HCT116 (cell line): Measurements from ENCODE around the gene CROCC. TPM values are rescaled to one million over a fixed set of nuclear protein-coding genes. Genes with fewer than 3 reads are reported as not detected.

Experiments
- ATAC-seq: fragments of 200-7000 bp; cut with Tn5 transposase; 2 replicates; pipeline ENCODE4 v1.9.1; 2020; ENCODE audit warnings: mild to moderate bottlenecking, moderate library complexity
- BruUV-seq: library from RNA; stranded (reverse); fragments of 400-500 nt; replicated peaks from 2 replicates; lab custom pipeline; 2021; lab: Mats Ljungman, UMichigan
- CTCF ChIA-PET: fragments of 300-600 bp; sonication (Branson Sonifier 250); formaldehyde crosslinking; loops from one replicate; lab custom pipeline; 2021; ENCODE audit warnings: antibody characterized with exemption; lab: Charles Lee
- POLR2A ChIA-PET: fragments of 300-600, 350-600 bp; sonication (Branson Sonifier 250); formaldehyde crosslinking; loops from one replicate; lab custom pipeline; 2021; ENCODE audit warnings: antibody characterized with exemption; lab: Charles Lee
- RAD21 ChIA-PET, 2 experiments: fragments of 300-600 bp; sonication (Branson Sonifier 250); formaldehyde crosslinking; loops; one replicate each; lab custom pipeline; 2023; ENCODE audit warnings: low total read pairs in 2 of 2; ENCODE audit not compliant: uncharacterized antibody in 2 of 2, unreplicated experiment in 2 of 2, low non-redundant PET in 1 of 2; lab: Charles Lee
- DNase-seq: peaks from one replicate; pipeline ENCODE4 v3.0.0-alpha.2; 2010; ENCODE audit warnings: low read depth, low spot score
- H2AFZ ChIP-seq: fragments of 200-600 bp; shearing (Covaris generic), sonication (generic); 2 replicates; pipeline ENCODE4 v1.6.1; 2017; ENCODE audit warnings: low read depth, mixed run types, mixed read lengths, antibody characterized with exemption, low read length; ENCODE audit not compliant: poor library complexity, severe bottlenecking
- H3K27ac ChIP-seq: 2 replicates; pipeline ENCODE4 v1.5.1; 2012; ENCODE audit warnings: low read depth, low read length
- H3K27me3 ChIP-seq: fragments of 200-600 bp; sonication (generic); 2 replicates; pipeline ENCODE4 v1.6.1; 2016; ENCODE audit warnings: mixed run types, low read length, mixed read lengths; ENCODE audit not compliant: insufficient read depth
- H3K36me3 ChIP-seq, 2 experiments: fragments of 200-500 bp in 1 of 2; fragments of 200-600 bp in 1 of 2; sonication (Bioruptor generic) in 1 of 2; sonication (generic) in 1 of 2; 2 replicates each; pipeline versions ENCODE4 v1.5.1 to v1.6.1; 2014 to 2016; ENCODE audit warnings: low read length in 2 of 2, inconsistent platforms in 1 of 2, mixed read lengths in 1 of 2, mixed run types in 1 of 2; ENCODE audit not compliant: insufficient read depth in 2 of 2, control insufficient read depth in 1 of 2
- H3K4me1 ChIP-seq, 2 experiments: fragments of 200-600 bp in 1 of 2; sonication (generic) in 1 of 2; 2 replicates each; pipeline versions ENCODE4 v1.5.1 to v1.6.1; 2012 to 2017; ENCODE audit warnings: low read length in 2 of 2, inconsistent platforms in 1 of 2, mild to moderate bottlenecking in 1 of 2, mixed read lengths in 1 of 2, mixed run types in 1 of 2, moderate library complexity in 1 of 2; ENCODE audit not compliant: insufficient read depth in 2 of 2, control insufficient read depth in 1 of 2
- H3K4me2 ChIP-seq: fragments of 200-600 bp; sonication (generic); 2 replicates; pipeline ENCODE4 v1.6.1; 2017; ENCODE audit warnings: mixed run types, low read length, mixed read lengths
- H3K4me3 ChIP-seq, 2 experiments: fragments of 200-600 bp in 1 of 2; sonication (generic) in 1 of 2; replicated peaks in 1 of 2; 2 replicates each; pipeline ENCODE4 v1.5.1; 2011 to 2016; ENCODE audit warnings: low read length in 2 of 2, control low read depth in 1 of 2, low read depth in 1 of 2, mild to moderate bottlenecking in 1 of 2, mixed read lengths in 1 of 2, mixed run types in 1 of 2
- H3K79me2 ChIP-seq: fragments of 200-600 bp; sonication (generic); 2 replicates; pipeline ENCODE4 v1.6.1; 2017; ENCODE audit warnings: mild to moderate bottlenecking, mixed run types, low read length, moderate library complexity, mixed read lengths; ENCODE audit not compliant: insufficient read depth
- H3K9ac ChIP-seq: fragments of 200-600 bp; sonication (generic); 2 replicates; pipeline ENCODE4 v1.6.1; 2016; ENCODE audit warnings: low read length, mixed read lengths
- H3K9me2 ChIP-seq: fragments of 200-600 bp; sonication (generic), shearing (Covaris generic); 2 replicates; pipeline ENCODE4 v1.6.1; 2017; ENCODE audit warnings: mixed run types, mild to moderate bottlenecking, moderate library complexity; ENCODE audit not compliant: insufficient read depth
- H3K9me3 ChIP-seq, 2 experiments: fragments of 200-500 bp in 1 of 2; fragments of 200-600 bp in 1 of 2; sonication (Bioruptor generic) in 1 of 2; sonication (generic) in 1 of 2; 2 replicates each; pipeline ENCODE4 v1.6.1; 2014 to 2017; ENCODE audit warnings: low read length in 2 of 2, mixed read lengths in 2 of 2, inconsistent platforms in 1 of 2, low read depth in 1 of 2, mild to moderate bottlenecking in 1 of 2, mixed run types in 1 of 2, moderate library complexity in 1 of 2; ENCODE audit not compliant: control insufficient read depth in 1 of 2, insufficient read depth in 1 of 2
- H4K20me1 ChIP-seq: fragments of 200-600 bp; sonication (generic), shearing (Covaris generic); 2 replicates; pipeline ENCODE4 v1.6.1; 2017; ENCODE audit warnings: mixed run types, mild to moderate bottlenecking, moderate library complexity; ENCODE audit not compliant: insufficient read depth
- EGR1 ChIP-seq: IDR thresholded peaks from 2 replicates; pipeline ENCODE4 v1.6.1; 2012; ENCODE audit warnings: low read depth
- EZH2phosphoT487 ChIP-seq: fragments of 200-600 bp; IDR thresholded peaks from 2 replicates; pipeline ENCODE4 v1.6.1; 2018; ENCODE audit warnings: antibody characterized with exemption, borderline replicate concordance
- JUND ChIP-seq: IDR thresholded peaks from 2 replicates; pipeline ENCODE4 v1.6.1; 2012
- RAD21 ChIP-seq: IDR thresholded peaks from 2 replicates; pipeline ENCODE4 v1.6.1; 2012; ENCODE audit warnings: low read depth, mild to moderate bottlenecking
- SIN3A ChIP-seq: IDR thresholded peaks from 2 replicates; pipeline ENCODE4 v1.6.1; 2012; ENCODE audit warnings: low read depth
- SP1 ChIP-seq: IDR thresholded peaks from 2 replicates; pipeline ENCODE4 v1.6.1; 2012; ENCODE audit warnings: low read depth
- SRF ChIP-seq: IDR thresholded peaks from 2 replicates; pipeline ENCODE4 v1.6.1; 2012; ENCODE audit warnings: low read depth
- TCF7L2 ChIP-seq: IDR thresholded peaks from 2 replicates; pipeline ENCODE4 v1.7.0; 2011; ENCODE audit warnings: borderline replicate concordance, inconsistent platforms; ENCODE audit not compliant: insufficient read depth, insufficient read length; ENCODE audit errors: extremely low read depth
- ZNF274 ChIP-seq: fragments of 200-500 bp; sonication (Bioruptor generic); IDR thresholded peaks from 2 replicates; pipeline ENCODE4 v1.6.1; 2014; ENCODE audit warnings: mild to moderate bottlenecking, low read depth, low read length, inconsistent platforms
- intact Hi-C: fragments of 100-400 bp; cut with micrococcal nuclease; formaldehyde crosslinking; loops from 2 replicates; pipeline ENCODE4 v1.10.0; 2022
- total RNA-seq: library from RNA; stranded (reverse); gene quantifications from one replicate; pipeline ENCODE4 v1.2.1, GENCODE V29; 2021; ENCODE audit not compliant: unreplicated experiment
- TF ChIP-seq, protein P1 (sequence below), 3 experiments: fragments of 200-600 bp in 1 of 3; sonication (generic) in 1 of 3; IDR thresholded peaks in 2 of 3; conservative IDR thresholded peaks in 1 of 3; 2 replicates each; pipeline ENCODE4 v1.5.1; 2012 to 2017; ENCODE audit warnings: low read depth in 2 of 3, low read length in 2 of 3, antibody characterized with exemption in 1 of 3, borderline replicate concordance in 1 of 3, control low read depth in 1 of 3, mild to moderate bottlenecking in 1 of 3, mixed read lengths in 1 of 3, mixed run types in 1 of 3, moderate library complexity in 1 of 3; ENCODE audit not compliant: insufficient read depth in 1 of 3
- TF ChIP-seq, protein P2 (sequence below): IDR thresholded peaks from 2 replicates; pipeline ENCODE4 v1.6.1; 2012

Gene CROCC
- total RNA-seq, 1 experiment from 2014 or later = 30.1 TPM

DNA sequence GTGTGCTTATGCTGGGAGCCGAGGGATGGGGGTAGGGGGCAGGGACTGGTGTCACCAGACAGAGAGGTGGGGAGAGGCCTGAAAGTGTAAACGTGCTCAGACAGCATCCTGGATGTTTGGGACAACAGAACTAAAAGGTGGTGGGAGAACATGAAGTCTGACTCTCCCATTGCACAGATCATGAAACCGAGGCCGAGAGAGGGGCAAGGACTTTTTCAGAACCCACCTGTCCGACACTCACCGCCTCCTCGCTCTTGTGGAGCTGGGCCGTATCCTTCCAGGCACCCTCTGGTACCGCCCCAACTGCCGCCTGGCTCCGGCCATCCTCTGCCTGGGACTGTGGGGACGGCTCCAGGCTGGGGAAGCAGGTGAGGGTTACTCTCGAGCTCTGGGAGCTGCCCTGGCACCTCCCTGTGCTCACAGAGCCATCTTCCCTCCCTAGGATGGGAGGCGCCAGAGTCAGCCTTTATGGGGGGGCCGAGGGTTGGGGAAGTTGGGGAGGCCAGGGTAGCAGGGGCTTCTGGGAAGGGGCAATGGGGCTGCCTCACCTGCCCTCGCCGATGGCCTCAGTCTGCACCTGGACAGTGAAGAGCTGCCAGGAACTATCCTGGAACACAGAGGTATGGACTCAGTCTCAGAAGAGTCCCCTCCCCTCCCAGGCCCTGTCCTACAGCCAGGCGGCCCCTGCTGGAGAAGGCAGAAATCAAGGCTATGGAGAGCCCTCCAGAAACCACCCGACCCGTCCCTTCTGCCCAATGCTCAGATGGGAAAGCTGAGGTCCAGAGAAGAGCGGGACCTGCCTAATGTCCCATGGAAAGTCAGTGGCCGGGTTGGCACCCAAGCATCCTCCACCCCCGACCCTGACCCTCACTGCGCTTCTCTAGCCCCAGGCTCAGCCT is 83.0 kb downstream of the CROCC start:
- H3K9me3 ChIP-seq = no peaks in the 10 kb centered on the region
- ATAC-seq = peak; percentile 64
- no peaks in the 10 kb centered on the region for H4K20me1 ChIP-seq
- H3K9ac ChIP-seq = no peak overlapping the region
- CTCF ChIA-PET = no interaction called here
- peaks cover 0 to 11% of the 10 kb centered on the region in 2 experiments; a peak in 2 of 4 replicates for H3K36me3 ChIP-seq
- intact Hi-C loops = no loop called here
- no peaks in the 10 kb centered on the region for H3K79me2 ChIP-seq
- BruUV-seq = no TSS peak
- no peak for TF ChIP-seq EGR1
- no peak for TF ChIP-seq SIN3A
- TF ChIP-seq, protein P1, sequence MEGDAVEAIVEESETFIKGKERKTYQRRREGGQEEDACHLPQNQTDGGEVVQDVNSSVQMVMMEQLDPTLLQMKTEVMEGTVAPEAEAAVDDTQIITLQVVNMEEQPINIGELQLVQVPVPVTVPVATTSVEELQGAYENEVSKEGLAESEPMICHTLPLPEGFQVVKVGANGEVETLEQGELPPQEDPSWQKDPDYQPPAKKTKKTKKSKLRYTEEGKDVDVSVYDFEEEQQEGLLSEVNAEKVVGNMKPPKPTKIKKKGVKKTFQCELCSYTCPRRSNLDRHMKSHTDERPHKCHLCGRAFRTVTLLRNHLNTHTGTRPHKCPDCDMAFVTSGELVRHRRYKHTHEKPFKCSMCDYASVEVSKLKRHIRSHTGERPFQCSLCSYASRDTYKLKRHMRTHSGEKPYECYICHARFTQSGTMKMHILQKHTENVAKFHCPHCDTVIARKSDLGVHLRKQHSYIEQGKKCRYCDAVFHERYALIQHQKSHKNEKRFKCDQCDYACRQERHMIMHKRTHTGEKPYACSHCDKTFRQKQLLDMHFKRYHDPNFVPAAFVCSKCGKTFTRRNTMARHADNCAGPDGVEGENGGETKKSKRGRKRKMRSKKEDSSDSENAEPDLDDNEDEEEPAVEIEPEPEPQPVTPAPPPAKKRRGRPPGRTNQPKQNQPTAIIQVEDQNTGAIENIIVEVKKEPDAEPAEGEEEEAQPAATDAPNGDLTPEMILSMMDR (IDR thresholded peaks at IDR 0.05 in 2 of 3, conservative IDR thresholded peaks at IDR 0.05 in 1 of 3; ENCODE audit: borderline replicate concordance in 1 of 3, insufficient read depth in 1 of 3, low read depth in 2 of 3, low read length in 2 of 3) = 0 out of 6 replicates have a peak, but pooled peaks of 2 of the 3 experiments have one; percentile 12 to 14
- H3K27ac ChIP-seq = no peak overlapping the region
- no peaks in the 10 kb centered on the region for H3K27me3 ChIP-seq
- RAD21 ChIA-PET = no interaction called here
- H3K4me2 ChIP-seq = no peak overlapping the region
- H2AFZ ChIP-seq = no peak overlapping the region
- no peak overlapping the region for H3K4me3 ChIP-seq
- H3K4me1 ChIP-seq = peaks cover 2 to 9% of the 10 kb centered on the region in 2 experiments; a peak in 3 of 4 replicates
- no peaks in the 10 kb centered on the region for H3K9me2 ChIP-seq
- POLR2A ChIA-PET = no interaction called here
- no peak for DNase-seq

DNA sequence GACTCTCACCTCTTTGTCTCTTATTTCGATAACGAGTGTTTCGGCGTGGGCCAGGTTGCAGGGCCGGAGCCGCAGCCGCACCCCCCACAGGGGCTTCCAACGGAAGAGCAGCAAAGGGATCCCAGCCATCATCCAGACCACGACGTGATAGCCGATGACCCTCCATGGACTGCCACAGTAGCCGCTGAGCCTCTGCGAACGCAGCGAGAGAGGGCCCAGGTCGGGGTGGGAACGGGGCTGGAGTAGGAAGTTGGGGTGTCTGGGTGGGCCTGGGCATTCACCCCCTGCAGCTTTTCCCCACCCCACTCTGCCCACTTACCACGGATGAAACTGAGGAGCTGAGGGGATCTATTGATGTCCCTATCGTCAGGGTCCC is 83.6 kb downstream of the CROCC start:
- H3K4me2 ChIP-seq = no peak overlapping the region
- no peak overlapping the region for H2AFZ ChIP-seq
- H3K36me3 ChIP-seq = peaks cover 0 to 11% of the 10 kb centered on the region in 2 experiments; a peak in 2 of 4 replicates
- ATAC-seq = no peak
- no peak overlapping the region for H3K27ac ChIP-seq
- no TSS peak for BruUV-seq
- H4K20me1 ChIP-seq = no peaks in the 10 kb centered on the region
- intact Hi-C loops = no loop called here
- no peaks in the 10 kb centered on the region for H3K27me3 ChIP-seq
- no peak for DNase-seq
- H3K9ac ChIP-seq = no peak overlapping the region
- CTCF ChIA-PET = no interaction called here
- H3K4me3 ChIP-seq = no peak overlapping the region
- RAD21 ChIA-PET = no interaction called here
- TF ChIP-seq ZNF274 (no peak), JUND (no peak), SRF (no peak), EZH2phosphoT487 (no peak), SP1 (no peak), RAD21 (no peak), TCF7L2 (no peak)
- TF ChIP-seq, protein P2, sequence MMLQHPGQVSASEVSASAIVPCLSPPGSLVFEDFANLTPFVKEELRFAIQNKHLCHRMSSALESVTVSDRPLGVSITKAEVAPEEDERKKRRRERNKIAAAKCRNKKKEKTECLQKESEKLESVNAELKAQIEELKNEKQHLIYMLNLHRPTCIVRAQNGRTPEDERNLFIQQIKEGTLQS = no peak
- POLR2A ChIA-PET = no interaction called here
- H3K79me2 ChIP-seq = no peaks in the 10 kb centered on the region
- H3K9me2 ChIP-seq = no peaks in the 10 kb centered on the region
- no peaks in the 10 kb centered on the region for H3K9me3 ChIP-seq
- H3K4me1 ChIP-seq = peaks cover 5 to 16% of the 10 kb centered on the region in 2 experiments; a peak in 3 of 4 replicates
